Measurements from ENCODE around the gene CEP57L1.
"Not testable (repeated sequence)": the region's sequence is repeated elsewhere in the genome, so short reads cannot be mapped to it uniquely, and the experiment has no call there.

Gene CEP57L1

GRCh38 chr6:109179507-109179906 is 84.2 kb downstream of the CEP57L1 start:
- no peak for DNase-seq

- no peak for DNase-seq
Measured at GRCh38 chr6:109182578-109182977, 87.3 kb downstream of the CEP57L1 start.

GRCh38 chr6:109183109-109183650 is 87.9 kb downstream of the CEP57L1 start:
- peak in 1 of 2 experiments; percentile 17 for DNase-seq

GRCh38 chr6:109184638-109185037 is 89.3 kb downstream of the CEP57L1 start:
- no peak for DNase-seq

GRCh38 chr6:109186012-109186411 is 90.7 kb downstream of the CEP57L1 start:
- no peak for DNase-seq

GRCh38 chr6:109187399-109188114 is 92.2 kb downstream of the CEP57L1 start:
- peak; percentile 7 to 52 for DNase-seq

- no peak for DNase-seq
Measured at GRCh38 chr6:109188115-109188411, 92.8 kb downstream of the CEP57L1 start.

GRCh38 chr6:109191368-109191767 is 96.1 kb downstream of the CEP57L1 start:
- not testable (repeated sequence) for DNase-seq

- no peak for DNase-seq
Measured at GRCh38 chr6:109192865-109193264, 97.6 kb downstream of the CEP57L1 start.

- DNase-seq, result no peak
Measured at GRCh38 chr6:109194880-109195279, 99.6 kb downstream of the CEP57L1 start.

- no peak for DNase-seq
Measured at GRCh38 chr6:109197061-109197460, 101.8 kb downstream of the CEP57L1 start.

- DNase-seq, result no peak
Measured at GRCh38 chr6:109202409-109203264, 107.3 kb downstream of the CEP57L1 start.

- DNase-seq, result no peak
Measured at GRCh38 chr6:109204511-109204910, 109.2 kb downstream of the CEP57L1 start.

GRCh38 chr6:109212683-109213082 is 117.4 kb downstream of the CEP57L1 start:
- DNase-seq, result no peak
